ENCODE measurements around the gene SAV1.

DNA sequence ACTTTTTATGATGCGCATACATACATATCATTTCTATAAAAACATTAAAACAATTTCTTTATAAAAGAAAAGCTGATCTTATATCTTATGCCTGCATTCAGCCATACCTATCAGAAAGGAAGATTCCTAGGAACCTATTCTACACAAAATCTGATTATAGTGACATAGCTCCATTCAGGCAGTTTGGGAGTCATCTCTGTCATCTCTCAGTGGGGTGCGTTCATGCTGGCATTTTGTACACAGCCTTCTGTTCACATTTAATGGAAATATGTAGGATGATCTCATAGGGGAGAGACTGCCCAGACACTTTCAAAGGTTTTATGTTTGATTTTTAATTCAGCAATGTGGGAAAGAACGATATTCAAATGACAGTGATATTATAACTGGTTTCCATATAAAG lies 55.3 kb downstream of the SAV1 start:
- TF ChIP-seq CTCF (conservative IDR thresholded peaks at IDR 0.05; ENCODE audit: low read length) (no peak), EZH2phosphoT487 (IDR thresholded peaks at IDR 0.05; ENCODE audit: borderline replicate concordance, low read depth, low read length) (no peak)

All from OCI-LY7 (cell line).